Cardiac fibroblast (primary cell): Measurements from ENCODE around the gene ST3GAL3.

Source experiments
- DNase-seq, 2 donors: peaks; one replicate each; pipeline versions ENCODE4 v3.0.0 to v3.0.0-alpha.2; 2010; ENCODE audit warnings: low read depth in 2 of 2
- H3K4me3 ChIP-seq, 2 donors: replicated peaks in 1 of 2; 1 replicate in 1 of 2; 2 replicates in 1 of 2; pipeline ENCODE4 v1.5.1; 2011; ENCODE audit warnings: low read depth in 2 of 2, low read length in 2 of 2, mild to moderate bottlenecking in 2 of 2, moderate library complexity in 1 of 2
- TF ChIP-seq, protein P1 (sequence below): IDR thresholded peaks from one replicate; pipeline ENCODE4 v1.5.1; 2011; ENCODE audit warnings: low read depth, mild to moderate bottlenecking, low read length, inconsistent platforms

The ST3GAL3 gene

DNA sequence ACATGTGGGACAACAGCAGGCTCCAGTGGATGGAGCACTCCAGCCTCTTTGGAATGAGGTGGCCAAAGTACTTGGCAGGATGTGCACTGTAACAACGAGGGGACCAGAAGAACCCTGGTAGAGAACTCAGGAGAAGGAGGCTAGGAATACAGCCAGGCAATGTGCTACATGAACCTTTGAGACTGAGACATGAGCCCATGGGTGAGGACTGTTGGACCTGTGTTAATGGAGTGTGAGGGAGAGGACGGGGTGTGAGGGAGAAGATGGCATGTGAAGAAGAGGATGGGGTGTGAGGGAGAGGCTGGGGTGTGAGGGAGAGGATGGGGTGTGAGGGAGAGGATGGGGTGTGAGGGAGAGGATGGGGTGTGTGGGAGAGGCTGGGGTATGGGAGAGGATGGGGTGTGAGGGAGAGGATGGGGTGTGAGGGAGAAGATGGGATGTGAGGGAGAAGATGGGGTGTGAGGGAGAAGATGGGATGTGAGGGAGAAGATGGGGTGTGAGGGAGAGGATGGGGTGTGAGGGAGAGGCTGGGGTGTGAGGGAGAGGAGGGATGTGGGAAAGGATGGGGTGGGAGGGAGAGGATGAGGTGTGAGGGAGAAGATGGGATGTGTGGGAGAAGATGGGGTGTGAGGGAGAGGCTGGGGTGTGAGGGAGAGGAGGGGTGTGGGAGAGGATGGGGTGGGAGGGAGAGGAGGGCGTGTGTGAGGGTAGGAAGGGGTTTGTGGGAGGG lies 164.0 kb downstream of the ST3GAL3 start:
- DNase-seq = no peak
- TF ChIP-seq, protein P1, sequence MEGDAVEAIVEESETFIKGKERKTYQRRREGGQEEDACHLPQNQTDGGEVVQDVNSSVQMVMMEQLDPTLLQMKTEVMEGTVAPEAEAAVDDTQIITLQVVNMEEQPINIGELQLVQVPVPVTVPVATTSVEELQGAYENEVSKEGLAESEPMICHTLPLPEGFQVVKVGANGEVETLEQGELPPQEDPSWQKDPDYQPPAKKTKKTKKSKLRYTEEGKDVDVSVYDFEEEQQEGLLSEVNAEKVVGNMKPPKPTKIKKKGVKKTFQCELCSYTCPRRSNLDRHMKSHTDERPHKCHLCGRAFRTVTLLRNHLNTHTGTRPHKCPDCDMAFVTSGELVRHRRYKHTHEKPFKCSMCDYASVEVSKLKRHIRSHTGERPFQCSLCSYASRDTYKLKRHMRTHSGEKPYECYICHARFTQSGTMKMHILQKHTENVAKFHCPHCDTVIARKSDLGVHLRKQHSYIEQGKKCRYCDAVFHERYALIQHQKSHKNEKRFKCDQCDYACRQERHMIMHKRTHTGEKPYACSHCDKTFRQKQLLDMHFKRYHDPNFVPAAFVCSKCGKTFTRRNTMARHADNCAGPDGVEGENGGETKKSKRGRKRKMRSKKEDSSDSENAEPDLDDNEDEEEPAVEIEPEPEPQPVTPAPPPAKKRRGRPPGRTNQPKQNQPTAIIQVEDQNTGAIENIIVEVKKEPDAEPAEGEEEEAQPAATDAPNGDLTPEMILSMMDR = no peak
- no peak overlapping the region for H3K4me3 ChIP-seq

DNA sequence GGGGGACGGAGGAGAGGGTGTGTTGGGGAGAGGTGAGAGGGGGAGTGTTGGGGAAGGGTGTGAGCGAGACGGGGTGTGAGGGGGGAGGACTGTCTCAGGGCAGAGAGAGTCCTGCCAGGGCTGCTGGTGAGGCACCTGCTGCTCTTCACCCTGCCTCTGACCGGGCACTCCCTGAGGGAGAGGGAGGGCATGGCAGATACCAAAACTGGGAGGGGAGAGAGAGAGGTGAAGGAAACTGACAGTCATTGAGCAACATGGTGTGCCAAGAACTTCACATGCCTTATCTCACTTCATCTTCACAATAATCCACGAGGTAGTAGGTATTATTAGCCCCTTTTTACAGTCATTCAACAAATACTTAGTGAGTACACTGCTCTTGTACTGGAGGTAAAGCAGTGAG lies 164.9 kb downstream of the ST3GAL3 start:
- TF ChIP-seq, protein P1 = no peak
- H3K4me3 ChIP-seq = no peak overlapping the region
- DNase-seq = no peak

DNA sequence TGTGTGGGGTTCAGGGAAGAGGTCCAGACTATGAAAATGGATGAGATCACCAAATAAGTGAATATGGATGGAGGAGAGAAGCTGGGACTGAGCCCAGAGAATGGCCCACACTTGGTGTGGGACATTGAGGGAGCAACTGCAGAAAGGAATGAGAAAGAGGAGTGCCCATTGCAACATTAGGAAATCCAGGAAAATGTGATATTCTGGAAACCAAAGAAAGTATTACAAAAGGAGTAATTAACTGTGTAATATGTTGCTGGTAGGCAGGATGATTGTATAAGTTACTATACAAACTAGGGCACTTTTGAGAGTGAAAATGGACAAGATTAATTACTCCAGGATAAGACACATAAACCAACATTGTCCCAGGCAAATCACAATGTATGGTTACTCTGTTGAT lies 166.5 kb downstream of the ST3GAL3 start:
- peak in 1 of 2 donors; percentile 15 for DNase-seq
- TF ChIP-seq, protein P1 = no peak
- H3K4me3 ChIP-seq = no peak overlapping the region

DNA sequence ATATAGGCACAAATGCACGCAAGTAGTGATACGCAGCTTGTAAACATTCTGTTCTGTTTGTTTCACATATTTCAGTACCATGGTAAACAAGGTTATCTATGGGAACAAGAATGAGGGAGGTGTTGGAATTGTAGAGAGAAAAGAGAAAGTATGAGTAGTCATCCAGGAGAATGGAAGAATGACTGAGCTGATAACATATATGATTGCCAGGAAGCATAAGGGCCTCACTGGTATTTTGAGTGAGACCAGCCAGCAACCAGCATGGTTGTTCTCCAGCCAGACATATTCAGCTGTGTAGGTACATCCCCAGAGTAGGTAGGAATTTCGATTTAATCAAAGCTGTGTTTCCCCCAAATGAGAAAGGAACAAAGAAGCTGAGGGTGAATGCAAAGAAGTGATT lies 167.4 kb downstream of the ST3GAL3 start:
- DNase-seq = no peak
- TF ChIP-seq, protein P1 = no peak
- H3K4me3 ChIP-seq = no peak overlapping the region

DNA sequence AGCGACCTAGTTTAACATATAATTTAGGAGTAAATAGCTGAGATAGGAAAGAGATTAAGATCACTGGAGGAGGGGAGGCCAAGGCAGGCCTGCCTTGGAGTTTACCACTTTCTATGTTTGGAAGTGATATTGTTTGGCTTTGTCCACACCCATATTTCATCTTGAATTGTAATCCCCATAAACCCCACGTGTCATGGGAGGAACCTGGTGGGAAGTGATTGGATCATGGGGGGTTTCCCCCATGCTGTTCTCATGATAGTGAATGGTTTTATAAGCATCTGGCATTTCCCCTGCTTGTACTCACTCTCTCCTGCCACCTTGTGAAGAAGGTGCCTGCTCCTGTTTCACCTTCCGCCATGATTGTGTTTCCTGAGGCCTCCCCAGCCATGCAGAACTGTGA lies 168.0 kb downstream of the ST3GAL3 start:
- no peak for DNase-seq
- TF ChIP-seq, protein P1 = no peak
- H3K4me3 ChIP-seq = no peak overlapping the region

DNA sequence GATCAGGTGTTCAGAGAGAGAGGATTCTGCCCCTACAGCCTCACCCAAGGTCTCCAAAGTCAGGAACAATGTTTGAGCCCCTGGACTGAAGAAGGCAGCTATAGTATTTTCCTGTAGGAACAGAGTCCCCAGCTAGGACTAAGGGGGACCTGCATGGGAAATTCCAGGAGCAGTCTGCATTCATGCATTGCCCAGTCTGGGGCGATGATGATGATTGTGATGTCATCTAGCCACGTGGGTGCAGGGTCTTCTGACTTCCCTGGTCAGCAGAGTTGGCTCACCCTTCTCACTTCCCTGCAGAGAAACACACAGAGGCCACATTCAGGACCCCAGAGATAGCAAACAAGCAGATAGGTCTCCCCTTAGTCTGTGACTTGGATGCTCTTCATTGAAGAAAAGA lies 169.8 kb downstream of the ST3GAL3 start:
- TF ChIP-seq, protein P1 = no peak
- H3K4me3 ChIP-seq = no peak overlapping the region
- DNase-seq = no peak

DNA sequence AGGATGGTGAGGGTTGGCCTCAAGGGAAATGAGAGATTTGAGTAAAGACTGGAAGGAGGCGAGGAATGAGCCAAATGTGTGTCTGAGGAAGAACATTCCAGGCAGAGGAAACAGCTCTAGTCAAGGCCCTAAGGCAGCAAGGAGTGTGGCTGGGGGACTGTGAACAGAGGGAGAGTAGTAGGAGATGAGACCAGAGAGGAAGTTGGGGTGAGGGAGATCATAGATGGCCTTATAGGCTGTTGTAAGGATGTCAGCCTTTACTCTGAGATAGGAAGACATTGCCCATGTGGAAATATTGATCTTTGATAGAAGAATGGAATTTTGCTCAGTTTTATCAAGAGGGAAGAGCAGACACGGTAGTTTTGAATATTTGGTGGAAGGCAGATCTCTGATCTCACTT lies 171.1 kb downstream of the ST3GAL3 start:
- no peak overlapping the region for H3K4me3 ChIP-seq
- DNase-seq = no peak
- TF ChIP-seq, protein P1 = no peak
